ENCODE data around the gene MTG2. TPM values are rescaled to one million over a fixed set of nuclear protein-coding genes. Genes with fewer than 3 reads are reported as not detected.
A peak's percentile ranks its signal among the peaks of the same experiment; 100 is the strongest.

MTG2 gene
- total and polyA plus RNA-seq, 4 donors, result 12.6 to 43.9 (median 33.8) TPM

- H3K4me1 ChIP-seq (ENCODE audit: control insufficient read depth, insufficient read depth, low read length), result peaks cover 34% of the 10 kb centered on the region
- 85% methylated on average over 7 of the region's 19 CpGs for WGBS (ENCODE audit: insufficient coverage)
- peaks cover 44% of the 10 kb centered on the region for H3K36me3 ChIP-seq (ENCODE audit: control insufficient read depth, insufficient read depth, low read length)
These were observed 25.4 kb downstream of the MTG2 start for GRCh38 chr20:62208061-62208794.

GRCh38 chr20:62208795-62209755 is 26.2 kb downstream of the MTG2 start:
- DNase-seq (ENCODE audit: low read depth in 4 of 6, low spot score in 6 of 6), result no peak
- Histone ChIP-seq H3K27ac (ENCODE audit: low read depth, low read length) (no peak overlapping the region), H3K4me3 (ENCODE audit: low read depth, low read length) (no peak overlapping the region), H3K27me3 (ENCODE audit: control insufficient read depth, insufficient read depth, low read length) (no peaks in the 10 kb centered on the region), H3K4me1 (ENCODE audit: control insufficient read depth, insufficient read depth, low read length) (peaks cover 34% of the 10 kb centered on the region), H3K36me3 (ENCODE audit: control insufficient read depth, insufficient read depth, low read length) (peaks cover 39% of the 10 kb centered on the region), H3K9me3 (ENCODE audit: control insufficient read depth, insufficient read depth, low read length) (no peaks in the 10 kb centered on the region)
- 57% methylated on average over 24 of the region's 27 CpGs for WGBS (ENCODE audit: insufficient coverage)

More at GRCh38 chr20:62208061-62208794, 25.4 kb downstream of the MTG2 start:
- H3K4me3 ChIP-seq (ENCODE audit: low read depth, low read length), result no peak overlapping the region
- DNase-seq (ENCODE audit: low read depth in 4 of 6, low spot score in 6 of 6), result no peak
- no peaks in the 10 kb centered on the region for H3K27me3 ChIP-seq (ENCODE audit: control insufficient read depth, insufficient read depth, low read length)
- H3K9me3 ChIP-seq (ENCODE audit: control insufficient read depth, insufficient read depth, low read length), result no peaks in the 10 kb centered on the region
- H3K27ac ChIP-seq (ENCODE audit: low read depth, low read length), result no peak overlapping the region

GRCh38 chr20:62209850-62210495 is 27.1 kb downstream of the MTG2 start:
- 71% methylated on average over 13 of the region's 17 CpGs for WGBS (ENCODE audit: insufficient coverage)
- DNase-seq (ENCODE audit: low read depth in 4 of 6, low spot score in 6 of 6), result no peak
- Histone ChIP-seq H3K4me1 (ENCODE audit: control insufficient read depth, insufficient read depth, low read length) (peaks cover 34% of the 10 kb centered on the region), H3K27ac (ENCODE audit: low read depth, low read length) (no peak overlapping the region), H3K36me3 (ENCODE audit: control insufficient read depth, insufficient read depth, low read length) (peaks cover 38% of the 10 kb centered on the region), H3K9me3 (ENCODE audit: control insufficient read depth, insufficient read depth, low read length) (no peaks in the 10 kb centered on the region), H3K27me3 (ENCODE audit: control insufficient read depth, insufficient read depth, low read length) (no peaks in the 10 kb centered on the region), H3K4me3 (ENCODE audit: low read depth, low read length) (no peak overlapping the region)

GRCh38 chr20:62210496-62210855 is 27.6 kb downstream of the MTG2 start:
- Histone ChIP-seq H3K9me3 (ENCODE audit: control insufficient read depth, insufficient read depth, low read length) (no peaks in the 10 kb centered on the region), H3K36me3 (ENCODE audit: control insufficient read depth, insufficient read depth, low read length) (peaks cover 37% of the 10 kb centered on the region), H3K4me3 (ENCODE audit: low read depth, low read length) (no peak overlapping the region), H3K27me3 (ENCODE audit: control insufficient read depth, insufficient read depth, low read length) (no peaks in the 10 kb centered on the region), H3K27ac (ENCODE audit: low read depth, low read length) (no peak overlapping the region), H3K4me1 (ENCODE audit: control insufficient read depth, insufficient read depth, low read length) (peaks cover 34% of the 10 kb centered on the region)
- peak in 1 of 6 donors; percentile 23 for DNase-seq (ENCODE audit: low read depth in 4 of 6, low spot score in 6 of 6)
- whole genome bisulfite sequencing (ENCODE audit: insufficient coverage), result 49% methylated on average over 21 of the region's 21 CpGs

- Histone ChIP-seq H3K27me3 (ENCODE audit: control insufficient read depth, insufficient read depth, low read length) (no peaks in the 10 kb centered on the region), H3K4me1 (ENCODE audit: control insufficient read depth, insufficient read depth, low read length) (peaks cover 34% of the 10 kb centered on the region)
- 83% methylated on average over 8 of the region's 8 CpGs for WGBS (ENCODE audit: insufficient coverage)
These were observed 28.4 kb downstream of the MTG2 start for GRCh38 chr20:62211216-62211615.

GRCh38 chr20:62211769-62212288 is 29.0 kb downstream of the MTG2 start:
- Histone ChIP-seq H3K4me3 (ENCODE audit: low read depth, low read length) (no peak overlapping the region), H3K27ac (ENCODE audit: low read depth, low read length) (no peak overlapping the region), H3K4me1 (ENCODE audit: control insufficient read depth, insufficient read depth, low read length) (peaks cover 34% of the 10 kb centered on the region), H3K9me3 (ENCODE audit: control insufficient read depth, insufficient read depth, low read length) (no peaks in the 10 kb centered on the region), H3K27me3 (ENCODE audit: control insufficient read depth, insufficient read depth, low read length) (peaks cover 1% of the 10 kb centered on the region), H3K36me3 (ENCODE audit: control insufficient read depth, insufficient read depth, low read length) (peaks cover 40% of the 10 kb centered on the region)
- DNase-seq (ENCODE audit: low read depth in 4 of 6, low spot score in 6 of 6), result no peak
- WGBS (ENCODE audit: insufficient coverage), result 55% methylated on average over 8 of the region's 9 CpGs

More at GRCh38 chr20:62211216-62211615, 28.4 kb downstream of the MTG2 start:
- DNase-seq (ENCODE audit: low read depth in 4 of 6, low spot score in 6 of 6), result no peak
- Histone ChIP-seq H3K36me3 (ENCODE audit: control insufficient read depth, insufficient read depth, low read length) (peaks cover 37% of the 10 kb centered on the region), H3K9me3 (ENCODE audit: control insufficient read depth, insufficient read depth, low read length) (no peaks in the 10 kb centered on the region), H3K27ac (ENCODE audit: low read depth, low read length) (no peak overlapping the region), H3K4me3 (ENCODE audit: low read depth, low read length) (no peak overlapping the region)

- DNase-seq (ENCODE audit: low read depth in 4 of 6, low spot score in 6 of 6), result peak in 3 of 6 donors; percentile 31 to 84 (median 54)
- Histone ChIP-seq H3K9me3 (ENCODE audit: control insufficient read depth, insufficient read depth, low read length) (no peaks in the 10 kb centered on the region), H3K27me3 (ENCODE audit: control insufficient read depth, insufficient read depth, low read length) (peaks cover 5% of the 10 kb centered on the region), H3K4me1 (ENCODE audit: control insufficient read depth, insufficient read depth, low read length) (peaks cover 34% of the 10 kb centered on the region), H3K36me3 (ENCODE audit: control insufficient read depth, insufficient read depth, low read length) (peaks cover 41% of the 10 kb centered on the region), H3K27ac (ENCODE audit: low read depth, low read length) (no peak overlapping the region), H3K4me3 (ENCODE audit: low read depth, low read length) (no peak overlapping the region)
- WGBS (ENCODE audit: insufficient coverage), result 8% methylated on average over 8 of the region's 10 CpGs
These were observed 29.5 kb downstream of the MTG2 start for GRCh38 chr20:62212299-62212698.

- Histone ChIP-seq H3K36me3 (ENCODE audit: control insufficient read depth, insufficient read depth, low read length) (peaks cover 38% of the 10 kb centered on the region), H3K9me3 (ENCODE audit: control insufficient read depth, insufficient read depth, low read length) (no peaks in the 10 kb centered on the region), H3K27ac (ENCODE audit: low read depth, low read length) (no peak overlapping the region), H3K27me3 (ENCODE audit: control insufficient read depth, insufficient read depth, low read length) (peaks cover 22% of the 10 kb centered on the region), H3K4me3 (ENCODE audit: low read depth, low read length) (no peak overlapping the region), H3K4me1 (ENCODE audit: control insufficient read depth, insufficient read depth, low read length) (peaks cover 37% of the 10 kb centered on the region)
- no peak for DNase-seq (ENCODE audit: low read depth in 4 of 6, low spot score in 6 of 6)
- WGBS (ENCODE audit: insufficient coverage), result 66% methylated on average over 12 of the region's 12 CpGs
These were observed 31.2 kb downstream of the MTG2 start for GRCh38 chr20:62214067-62214466.

Measured in spinal cord (tissue), 10 donors.